Measurements from ENCODE around the gene TNNI3.

The TNNI3 gene

GRCh38 chr19:55131421-55131820, 26.1 kb downstream of the TNNI3 start:
- Histone ChIP-seq H3K4me1 (ENCODE audit: insufficient read depth, poor library complexity, severe bottlenecking) (no peaks in the 10 kb centered on the region), H3K4me3 (ENCODE audit: severe bottlenecking) (no peak overlapping the region), H3K27me3 (ENCODE audit: insufficient read depth, poor library complexity, severe bottlenecking) (no peaks in the 10 kb centered on the region), H3K27ac (ENCODE audit: poor library complexity, severe bottlenecking) (no peak overlapping the region), H3K36me3 (ENCODE audit: low read depth) (peaks cover 10% of the 10 kb centered on the region), H3K9me3 (ENCODE audit: severe bottlenecking) (no peaks in the 10 kb centered on the region)
- TF ChIP-seq CTCF (IDR thresholded peaks at IDR 0.05; ENCODE audit: poor library complexity, severe bottlenecking): no peak
- ATAC-seq (ENCODE audit: low read depth): no peak
- no peak for DNase-seq (ENCODE audit: low spot score)

GRCh38 chr19:55119053-55119452, 38.5 kb downstream of the TNNI3 start:
- Histone ChIP-seq H3K4me1 (ENCODE audit: insufficient read depth, poor library complexity, severe bottlenecking) (peaks cover 10% of the 10 kb centered on the region), H3K27ac (ENCODE audit: poor library complexity, severe bottlenecking) (no peak overlapping the region), H3K36me3 (ENCODE audit: low read depth) (no peaks in the 10 kb centered on the region), H3K4me3 (ENCODE audit: severe bottlenecking) (no peak overlapping the region), H3K27me3 (ENCODE audit: insufficient read depth, poor library complexity, severe bottlenecking) (no peaks in the 10 kb centered on the region), H3K9me3 (ENCODE audit: severe bottlenecking) (no peaks in the 10 kb centered on the region)
- DNase-seq (ENCODE audit: low spot score) (no peak), ATAC-seq (ENCODE audit: low read depth) (no peak)
- no peak for TF ChIP-seq CTCF (IDR thresholded peaks at IDR 0.05; ENCODE audit: poor library complexity, severe bottlenecking)

GRCh38 chr19:55118401-55118991, 39.0 kb downstream of the TNNI3 start:
- no peak for TF ChIP-seq CTCF (IDR thresholded peaks at IDR 0.05; ENCODE audit: poor library complexity, severe bottlenecking)
- Histone ChIP-seq H3K4me1 (ENCODE audit: insufficient read depth, poor library complexity, severe bottlenecking) (peaks cover 10% of the 10 kb centered on the region), H3K27me3 (ENCODE audit: insufficient read depth, poor library complexity, severe bottlenecking) (no peaks in the 10 kb centered on the region), H3K27ac (ENCODE audit: poor library complexity, severe bottlenecking) (peak overlapping the region; percentile 49), H3K9me3 (ENCODE audit: severe bottlenecking) (no peaks in the 10 kb centered on the region), H3K4me3 (ENCODE audit: severe bottlenecking) (peak overlapping the region; percentile 92), H3K36me3 (ENCODE audit: low read depth) (no peaks in the 10 kb centered on the region)
- ATAC-seq (ENCODE audit: low read depth) (no peak), DNase-seq (ENCODE audit: low spot score) (no peak)

- TF ChIP-seq CTCF (IDR thresholded peaks at IDR 0.05; ENCODE audit: poor library complexity, severe bottlenecking): no peak
- H3K27me3 ChIP-seq (ENCODE audit: insufficient read depth, poor library complexity, severe bottlenecking): no peaks in the 10 kb centered on the region
- no peaks in the 10 kb centered on the region for H3K36me3 ChIP-seq (ENCODE audit: low read depth)
- DNase-seq (ENCODE audit: low spot score) (peak; percentile 98), ATAC-seq (ENCODE audit: low read depth) (peak; percentile 95)
- H3K4me1 ChIP-seq (ENCODE audit: insufficient read depth, poor library complexity, severe bottlenecking): peaks cover 10% of the 10 kb centered on the region
- peak overlapping the region; percentile 92 for H3K4me3 ChIP-seq (ENCODE audit: severe bottlenecking)
- H3K27ac ChIP-seq (ENCODE audit: poor library complexity, severe bottlenecking): peak overlapping the region; percentile 49
- no peaks in the 10 kb centered on the region for H3K9me3 ChIP-seq (ENCODE audit: severe bottlenecking)
These were observed 39.7 kb downstream of the TNNI3 start for GRCh38 chr19:55117663-55118391.
